ENCODE measurements around the gene KAT2B.

Gene KAT2B

DNA sequence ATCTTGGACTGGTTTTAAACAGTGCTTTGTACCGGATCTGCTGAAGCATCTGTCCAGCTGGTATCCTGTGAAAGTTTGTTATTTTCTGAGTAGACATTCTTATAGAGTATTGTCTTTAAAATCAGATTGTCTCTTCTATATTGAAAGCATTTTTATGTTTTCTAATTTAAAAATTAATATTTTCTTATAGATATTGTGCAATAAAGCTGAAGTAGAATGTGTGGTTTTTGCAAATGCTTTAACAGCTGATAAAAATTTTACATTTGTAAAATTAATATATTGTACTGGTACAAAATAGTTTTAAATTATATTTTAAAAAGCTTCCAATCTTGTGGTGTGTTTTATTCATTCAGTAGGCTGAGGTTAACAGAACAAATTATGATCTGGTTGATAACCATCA, 113.8 kb downstream of the KAT2B start:
- no peak for DNase-seq

- no peak for DNase-seq
Observed at GRCh38 chr3:20154928-20155327, 114.7 kb downstream of the KAT2B start.

DNA sequence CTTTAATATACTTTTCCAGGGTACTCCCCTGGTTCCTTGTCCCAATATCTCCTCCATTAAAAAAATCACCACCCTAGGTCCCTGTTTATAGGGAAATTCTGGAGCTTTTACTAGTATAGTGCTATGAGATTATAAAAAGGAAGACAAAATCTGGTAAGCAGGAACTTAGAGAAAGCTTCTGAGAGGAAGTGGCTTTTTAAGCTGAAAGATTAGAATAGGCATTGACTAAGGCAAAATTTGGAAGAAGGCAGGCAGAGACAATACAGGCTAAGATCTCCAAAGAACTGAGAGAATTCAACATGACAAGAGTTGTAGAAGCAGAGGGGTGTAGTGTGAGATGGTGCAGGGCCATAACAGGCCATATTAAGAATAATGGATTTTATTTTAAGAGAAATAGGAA, 120.0 kb downstream of the KAT2B start:
- DNase-seq, result no peak

- no peak for DNase-seq
Observed at GRCh38 chr3:20161714-20162113, 121.5 kb downstream of the KAT2B start.

DNA sequence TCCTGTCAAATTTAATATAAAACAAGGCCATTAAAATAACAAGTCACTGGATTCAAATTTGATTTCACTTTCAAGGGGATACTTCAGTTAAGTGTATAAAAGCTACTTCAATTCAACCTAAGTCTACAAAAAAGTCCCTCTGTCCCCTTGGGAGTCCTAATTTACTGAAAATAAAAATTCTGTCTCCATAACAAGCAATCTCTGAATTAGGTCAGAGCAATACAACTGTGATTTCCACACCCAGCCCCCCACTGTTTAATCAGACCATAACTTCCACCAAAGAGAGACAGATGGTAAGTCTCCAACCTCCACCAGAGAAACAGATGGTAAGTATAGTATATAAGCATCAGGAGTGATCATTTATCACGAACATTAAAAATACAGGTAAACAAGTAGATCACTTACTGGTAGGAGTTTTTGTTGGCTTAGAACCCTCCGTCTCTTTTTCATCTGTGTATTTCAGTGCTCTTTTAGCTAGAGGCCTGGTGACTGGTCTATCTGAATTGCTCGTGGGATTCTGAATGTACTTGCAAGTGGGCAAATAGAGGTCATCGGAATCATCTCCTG, 133.7 kb downstream of the KAT2B start:
- DNase-seq, result no peak

DNA sequence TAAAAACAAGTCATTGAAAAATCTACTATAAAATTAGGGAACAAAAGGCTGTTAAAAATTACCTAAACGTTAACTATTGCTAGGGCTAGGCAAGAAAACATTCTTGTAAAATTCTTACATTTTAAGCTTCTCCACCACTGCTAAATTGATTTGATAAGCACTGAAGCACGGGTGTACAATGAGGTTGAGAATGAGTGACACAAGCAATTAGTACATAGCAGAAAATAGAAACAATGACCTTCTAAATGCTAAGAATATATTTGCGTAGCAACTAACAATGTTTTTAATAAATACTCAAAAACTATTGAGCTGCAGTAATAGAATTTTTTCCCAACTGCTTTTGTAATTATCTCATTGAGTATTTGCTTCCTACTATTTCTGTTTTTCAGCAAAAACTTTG, 141.0 kb downstream of the KAT2B start:
- DNase-seq, result no peak

DNA sequence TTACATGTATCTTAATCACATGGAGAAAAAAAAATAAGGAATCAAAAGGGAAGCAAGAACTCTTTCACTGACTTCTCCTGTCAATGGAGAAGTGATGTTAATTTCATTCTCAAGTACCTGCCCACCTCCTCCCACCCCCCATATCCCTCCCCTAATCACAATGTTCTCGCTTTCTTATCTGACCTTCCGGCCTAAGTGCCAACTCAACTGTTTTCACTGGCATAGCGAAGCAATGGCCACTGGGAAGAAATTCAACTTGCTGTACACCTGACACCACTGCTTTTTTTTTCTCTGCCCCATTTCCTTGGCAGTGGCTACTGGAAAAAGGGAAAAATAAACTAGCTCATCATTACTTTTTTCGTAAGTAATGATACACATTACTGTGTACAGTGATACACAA, 142.0 kb downstream of the KAT2B start:
- DNase-seq, result no peak

- no peak for DNase-seq
Observed at GRCh38 chr3:20185331-20185678, 145.1 kb downstream of the KAT2B start.

- DNase-seq, result peak; percentile 99
Observed at GRCh38 chr3:20185679-20186599, 145.7 kb downstream of the KAT2B start, which contains the start of gene SGO1. Gene SGO1, minus strand, starts transcription at chr3:20186206. Its CDS starts 2,179 bp downstream, at chr3:20184027.

- no peak for DNase-seq
Observed at GRCh38 chr3:20186600-20187004, 146.4 kb downstream of the KAT2B start.

DNA sequence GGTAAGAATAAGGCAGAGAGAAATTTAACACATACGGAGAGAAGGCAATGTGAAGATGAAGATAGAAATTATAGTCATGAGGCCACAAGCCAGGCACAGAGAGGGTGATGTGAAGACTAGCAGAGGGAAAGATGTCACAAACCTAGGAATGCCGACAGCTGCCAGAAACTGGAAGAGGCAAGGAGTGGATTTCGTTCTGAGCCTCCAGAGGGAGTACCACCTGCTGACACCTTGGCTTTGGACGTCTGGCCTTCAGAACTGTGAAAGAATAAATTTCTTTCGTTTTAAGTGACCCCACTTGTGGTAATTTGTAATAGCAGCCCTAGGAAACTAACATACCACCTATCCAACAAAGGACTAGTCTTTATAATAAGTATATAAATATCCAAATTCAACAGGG, 150.7 kb downstream of the KAT2B start:
- DNase-seq, result no peak

DNA sequence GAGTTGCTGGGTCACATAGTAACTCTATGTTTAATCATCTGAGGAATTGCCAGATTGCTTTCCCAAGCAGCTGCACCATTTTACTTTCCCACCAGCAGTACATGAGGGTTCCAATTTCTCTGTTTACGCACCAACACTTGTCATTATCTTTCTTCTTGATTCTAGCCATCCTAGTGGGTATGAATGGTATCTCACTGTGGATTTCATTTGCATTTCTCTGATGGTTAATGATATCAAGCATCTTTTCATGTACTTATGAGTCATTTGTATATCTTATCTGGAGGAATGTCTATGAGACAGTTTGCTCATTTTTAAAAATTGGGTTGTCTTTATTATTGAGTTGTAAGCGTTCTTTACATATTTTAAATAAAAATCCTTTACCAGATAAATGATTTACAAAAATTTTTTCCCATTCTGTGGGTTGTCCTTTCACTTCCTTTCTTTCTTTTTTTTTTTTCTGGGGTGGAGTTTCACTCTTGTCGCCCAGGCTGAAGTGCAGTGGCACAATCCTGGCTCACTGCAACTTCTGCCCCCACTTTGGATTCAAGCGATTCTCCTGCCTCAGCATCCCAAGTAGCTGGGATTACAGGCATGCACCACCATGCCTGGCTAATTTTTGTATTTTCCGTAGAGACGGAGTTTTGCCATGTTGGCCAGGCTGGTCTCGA, 154.7 kb downstream of the KAT2B start:
- DNase-seq, result no peak

- DNase-seq, result no peak
Observed at GRCh38 chr3:20197775-20198174, 157.5 kb downstream of the KAT2B start.

- DNase-seq, result no peak
Observed at GRCh38 chr3:20201143-20201542, 160.9 kb downstream of the KAT2B start.

Data from left hindlimb (tissue), 1 donor.